VCaP (cell line): ENCODE results near the gene ATP1B2.

Source experiments
- H3K27ac ChIP-seq: fragments of 450-650 bp; 2 replicates; pipeline ENCODE4 v1.5.1; 2017
- TF ChIP-seq, protein P1 (sequence below): fragments of 450-650 bp; conservative IDR thresholded peaks from 2 replicates; pipeline ENCODE4 v1.5.1; 2017; ENCODE audit warnings: mild to moderate bottlenecking, moderate library complexity

Gene ATP1B2

DNA sequence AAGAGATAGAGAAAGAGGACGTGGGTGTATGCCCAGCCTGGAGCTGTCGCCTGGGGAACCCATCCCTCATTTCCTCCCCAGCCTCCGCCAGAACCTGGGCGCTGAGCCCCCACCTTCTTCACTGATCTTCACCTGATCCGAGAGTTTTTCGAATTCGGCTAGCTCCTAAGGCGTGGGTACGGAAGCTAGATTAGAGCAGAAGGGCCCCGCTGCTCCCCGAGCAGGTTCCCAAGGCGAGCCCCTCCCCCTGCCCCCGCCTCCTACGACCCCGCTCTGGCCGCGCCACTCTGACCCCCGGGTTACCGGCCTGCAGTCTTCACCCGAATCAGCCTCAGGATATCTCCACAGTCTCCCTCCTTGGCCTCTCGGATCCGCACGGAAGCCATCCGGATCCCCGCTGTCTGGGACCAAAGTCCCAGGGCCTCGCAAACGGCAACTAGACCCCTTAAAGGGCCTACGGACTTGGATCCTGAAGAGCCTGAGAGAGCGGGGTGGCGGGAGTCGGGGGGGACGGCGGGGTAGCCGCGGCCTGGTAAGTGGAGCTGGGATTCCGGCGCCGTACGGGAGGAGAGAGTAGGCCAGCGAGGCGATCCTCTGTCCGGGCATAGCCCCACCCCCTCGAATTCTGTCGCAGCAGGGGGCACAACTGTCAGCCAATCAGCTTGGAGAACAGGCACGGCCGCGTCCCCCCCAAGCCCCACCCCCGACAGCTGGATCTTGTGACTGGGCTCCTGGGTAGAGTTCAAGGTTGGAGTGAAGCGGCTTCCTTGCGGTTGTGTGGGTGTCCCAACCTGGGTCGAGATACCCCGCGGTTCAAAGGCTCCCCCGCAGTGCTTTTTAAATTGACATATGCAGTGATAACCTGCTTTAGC, 23.2 kb upstream of the ATP1B2 start, which contains the start of gene SAT2:
Gene SAT2 (minus strand): TSS at position 572 of the 872 bp plus-strand sequence. CDS start 186 bp downstream, at position 386.
- TF ChIP-seq, protein P1, sequence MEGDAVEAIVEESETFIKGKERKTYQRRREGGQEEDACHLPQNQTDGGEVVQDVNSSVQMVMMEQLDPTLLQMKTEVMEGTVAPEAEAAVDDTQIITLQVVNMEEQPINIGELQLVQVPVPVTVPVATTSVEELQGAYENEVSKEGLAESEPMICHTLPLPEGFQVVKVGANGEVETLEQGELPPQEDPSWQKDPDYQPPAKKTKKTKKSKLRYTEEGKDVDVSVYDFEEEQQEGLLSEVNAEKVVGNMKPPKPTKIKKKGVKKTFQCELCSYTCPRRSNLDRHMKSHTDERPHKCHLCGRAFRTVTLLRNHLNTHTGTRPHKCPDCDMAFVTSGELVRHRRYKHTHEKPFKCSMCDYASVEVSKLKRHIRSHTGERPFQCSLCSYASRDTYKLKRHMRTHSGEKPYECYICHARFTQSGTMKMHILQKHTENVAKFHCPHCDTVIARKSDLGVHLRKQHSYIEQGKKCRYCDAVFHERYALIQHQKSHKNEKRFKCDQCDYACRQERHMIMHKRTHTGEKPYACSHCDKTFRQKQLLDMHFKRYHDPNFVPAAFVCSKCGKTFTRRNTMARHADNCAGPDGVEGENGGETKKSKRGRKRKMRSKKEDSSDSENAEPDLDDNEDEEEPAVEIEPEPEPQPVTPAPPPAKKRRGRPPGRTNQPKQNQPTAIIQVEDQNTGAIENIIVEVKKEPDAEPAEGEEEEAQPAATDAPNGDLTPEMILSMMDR, result no peak

DNA sequence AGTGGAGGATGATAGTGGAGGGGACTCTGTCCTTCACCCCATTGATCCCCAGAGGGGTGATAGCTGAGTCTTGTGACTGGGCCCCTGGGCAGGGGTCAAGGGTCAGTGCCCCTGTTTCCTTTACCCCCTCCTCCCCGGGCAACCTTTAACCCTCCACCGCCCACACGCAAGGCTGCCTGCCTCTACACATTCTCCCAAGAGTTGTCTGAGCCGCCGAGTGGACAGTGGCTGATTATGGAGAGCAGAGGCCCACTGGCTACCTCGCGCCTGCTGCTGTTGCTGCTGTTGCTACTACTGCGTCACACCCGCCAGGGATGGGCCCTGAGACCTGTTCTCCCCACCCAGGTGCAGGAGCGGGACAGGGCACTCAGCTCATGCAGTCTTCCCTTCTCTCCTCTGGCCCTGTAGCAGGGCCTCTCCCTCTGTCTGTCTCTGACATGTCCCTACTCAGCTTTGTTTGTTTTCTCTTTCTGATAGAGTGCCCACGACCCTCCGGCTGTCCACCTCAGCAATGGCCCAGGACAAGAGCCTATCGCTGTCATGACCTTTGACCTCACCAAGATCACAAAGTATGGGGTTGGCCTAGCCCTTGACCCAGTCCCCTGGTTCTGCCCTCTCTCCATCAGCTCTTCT, 20.7 kb upstream of the ATP1B2 start, which contains the start of gene SHBG:
Gene SHBG (plus strand): TSS at position 197 of the 633 bp plus-strand sequence. CDS start 38 bp downstream, at position 235.
- H3K27ac ChIP-seq, result no peak within 1 kb of the TSS
- TF ChIP-seq, protein P1, result no peak

More for the DNA sequence above, 23.2 kb upstream of the ATP1B2 start, which contains the start of gene SAT2:
- H3K27ac ChIP-seq, result peak within 1 kb of the TSS; percentile 83

DNA sequence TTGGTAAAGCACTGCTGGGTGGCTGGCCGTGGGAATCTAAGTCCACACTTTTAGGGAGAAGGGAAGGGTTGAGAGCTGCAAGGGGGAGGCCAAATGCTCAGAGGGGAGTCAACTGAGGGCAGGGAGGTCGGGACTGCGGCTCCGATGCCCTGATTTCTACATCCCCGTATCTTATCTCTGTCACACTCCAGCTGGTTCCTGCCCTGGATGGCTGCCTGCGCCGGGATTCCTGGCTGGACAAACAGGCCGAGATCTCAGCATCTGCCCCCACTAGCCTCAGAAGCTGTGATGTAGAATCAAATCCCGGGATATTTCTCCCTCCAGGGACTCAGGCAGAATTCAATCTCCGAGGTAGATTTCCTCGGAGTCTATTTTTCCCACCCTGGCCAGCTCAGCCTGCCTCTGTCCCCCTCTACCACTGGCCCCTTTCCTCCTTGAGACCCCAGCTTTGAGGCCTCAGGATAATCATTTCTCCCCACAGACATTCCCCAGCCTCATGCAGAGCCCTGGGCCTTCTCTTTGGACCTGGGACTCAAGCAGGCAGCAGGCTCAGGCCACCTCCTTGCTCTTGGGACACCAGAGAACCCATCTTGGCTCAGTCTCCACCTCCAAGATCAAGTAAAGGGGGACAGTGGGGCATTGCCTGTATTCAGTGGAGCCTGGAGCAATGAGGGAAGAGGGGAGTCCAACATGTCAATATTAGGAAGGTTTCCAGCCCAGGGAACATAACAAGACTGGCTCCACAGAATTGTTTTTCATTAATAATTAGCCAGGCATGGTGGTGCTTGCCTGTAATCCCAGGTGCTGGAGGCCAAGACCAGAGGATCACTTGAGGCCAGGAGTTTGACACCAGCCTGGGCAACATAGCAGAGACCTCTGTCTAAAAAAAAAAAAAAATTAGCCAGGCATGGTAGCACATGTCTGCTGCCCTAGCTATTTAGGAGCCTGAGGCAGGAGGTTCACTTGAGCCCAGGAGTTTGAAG, 19.0 kb upstream of the ATP1B2 start:
- no peak overlapping the region for H3K27ac ChIP-seq
- TF ChIP-seq, protein P1, result no peak

DNA sequence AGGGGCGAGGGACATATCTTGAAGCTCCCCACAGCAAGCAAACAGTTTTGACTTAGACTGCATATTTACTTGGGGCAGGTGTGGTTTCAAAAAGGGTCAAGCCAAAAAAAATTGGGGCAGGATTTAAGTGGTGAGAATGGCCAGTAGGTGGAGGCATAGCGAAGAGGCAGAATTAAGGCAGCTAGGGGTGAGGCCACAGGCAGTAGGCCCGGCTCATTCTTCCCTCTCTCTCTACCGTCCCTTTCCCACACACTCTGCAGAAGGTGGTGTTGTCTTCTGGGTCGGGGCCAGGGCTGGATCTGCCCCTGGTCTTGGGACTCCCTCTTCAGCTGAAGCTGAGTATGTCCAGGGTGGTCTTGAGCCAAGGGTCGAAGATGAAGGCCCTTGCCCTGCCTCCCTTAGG, 18.2 kb upstream of the ATP1B2 start:
- H3K27ac ChIP-seq, result no peak overlapping the region
- TF ChIP-seq, protein P1, result peak; percentile 62

DNA sequence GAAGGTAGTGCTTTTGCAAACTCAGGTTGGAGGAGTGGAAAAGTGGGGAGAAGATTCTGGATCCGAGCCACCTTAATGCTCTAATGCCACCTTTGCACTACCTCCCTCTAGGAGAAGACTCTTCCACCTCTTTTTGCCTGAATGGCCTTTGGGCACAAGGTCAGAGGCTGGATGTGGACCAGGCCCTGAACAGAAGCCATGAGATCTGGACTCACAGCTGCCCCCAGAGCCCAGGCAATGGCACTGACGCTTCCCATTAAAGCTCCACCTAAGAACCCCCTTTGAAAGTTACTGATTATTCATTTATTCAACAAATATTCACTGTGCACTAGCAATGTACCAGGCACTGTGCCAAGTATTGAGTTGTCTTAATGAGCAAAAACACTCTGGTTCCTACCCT, 17.6 kb upstream of the ATP1B2 start:
- no peak overlapping the region for H3K27ac ChIP-seq
- TF ChIP-seq, protein P1, result no peak

DNA sequence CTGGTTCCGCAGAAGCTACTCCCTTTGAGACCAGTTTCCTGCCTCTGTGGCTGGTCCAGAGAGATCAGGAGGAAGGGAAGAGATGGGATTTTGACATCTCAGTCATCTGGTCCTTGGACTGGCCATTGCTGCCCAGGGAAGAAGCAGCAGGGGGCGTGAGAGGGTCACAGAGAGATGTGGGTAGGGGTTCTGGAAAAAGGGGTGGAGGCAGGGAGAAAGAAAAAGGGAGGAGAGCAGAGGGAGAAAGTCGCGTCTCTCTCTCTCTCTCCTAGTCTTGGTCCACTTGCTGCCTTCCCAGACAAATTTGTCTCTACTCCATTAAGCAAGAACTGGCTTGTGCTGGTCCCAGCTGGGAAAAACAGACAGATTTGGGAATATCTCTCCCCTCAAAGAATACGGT, 16.3 kb upstream of the ATP1B2 start:
- TF ChIP-seq, protein P1, result peak; percentile 32
- no peak overlapping the region for H3K27ac ChIP-seq
